Large intestine (tissue), 3 donors: Measurements from ENCODE around the gene SLC22A17. TPM values are rescaled to one million over a fixed set of nuclear protein-coding genes. Genes with fewer than 3 reads are reported as not detected.

Experiments used
- DNase-seq, 2 donors: peaks; one replicate each; pipeline versions ENCODE4 v3.0.0 to v3.0.0-alpha.2; 2013
- H3K27ac ChIP-seq: one replicate; pipeline ENCODE4 v1.5.1; 2013; ENCODE audit warnings: low read length
- H3K27me3 ChIP-seq: 2 replicates; pipeline ENCODE4 v1.6.1; 2013; ENCODE audit warnings: low read length; ENCODE audit not compliant: control insufficient read depth, insufficient read depth
- H3K36me3 ChIP-seq: 2 replicates; pipeline ENCODE4 v1.6.1; 2013; ENCODE audit warnings: low read length; ENCODE audit not compliant: control insufficient read depth, insufficient read depth
- H3K4me1 ChIP-seq: one replicate; pipeline ENCODE4 v1.6.1; 2013; ENCODE audit warnings: low read length; ENCODE audit not compliant: control insufficient read depth, insufficient read depth
- H3K4me3 ChIP-seq: one replicate; pipeline ENCODE4 v1.5.1; 2013; ENCODE audit warnings: low read length
- H3K9me3 ChIP-seq: one replicate; pipeline ENCODE4 v1.6.1; 2013; ENCODE audit warnings: mild to moderate bottlenecking, low read depth, low read length, moderate library complexity; ENCODE audit not compliant: control insufficient read depth
- WGBS: methylation state at CpG from one replicate; pipeline ENCODE4 v1.1.5; 2013; ENCODE audit warnings: low lambda C conversion rate; ENCODE audit not compliant: insufficient coverage; 5-methylcytosine and 5-hydroxymethylcytosine counted together
- polyA plus RNA-seq: library from polyadenylated mRNA; unstranded; fragments of 120-200 nt; gene quantifications from one replicate; pipeline ENCODE4 v1.2.1, GENCODE V29; 2013

Gene SLC22A17
- polyA plus RNA-seq, 1 donor, result 46.9 TPM

DNA sequence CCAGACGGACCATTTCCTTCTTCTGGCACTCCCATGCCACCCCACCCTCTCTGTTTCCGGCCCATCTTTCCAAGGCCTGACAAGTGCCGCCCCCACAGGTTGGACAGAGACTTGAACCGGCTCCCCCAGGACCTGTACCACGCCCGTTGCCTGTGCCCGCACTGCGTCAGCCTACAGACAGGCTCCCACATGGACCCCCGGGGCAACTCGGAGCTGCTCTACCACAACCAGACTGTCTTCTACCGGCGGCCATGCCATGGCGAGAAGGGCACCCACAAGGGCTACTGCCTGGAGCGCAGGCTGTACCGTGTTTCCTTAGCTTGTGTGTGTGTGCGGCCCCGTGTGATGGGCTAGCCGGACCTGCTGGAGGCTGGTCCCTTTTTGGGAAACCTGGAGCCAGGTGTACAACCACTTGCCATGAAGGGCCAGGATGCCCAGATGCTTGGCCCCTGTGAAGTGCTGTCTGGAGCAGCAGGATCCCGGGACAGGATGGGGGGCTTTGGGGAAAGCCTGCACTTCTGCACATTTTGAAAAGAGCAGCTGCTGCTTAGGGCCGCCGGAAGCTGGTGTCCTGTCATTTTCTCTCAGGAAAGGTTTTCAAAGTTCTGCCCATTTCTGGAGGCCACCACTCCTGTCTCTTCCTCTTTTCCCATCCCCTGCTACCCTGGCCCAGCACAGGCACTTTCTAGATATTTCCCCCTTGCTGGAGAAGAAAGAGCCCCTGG is 23.0 kb upstream of the SLC22A17 start:
- H3K4me1 ChIP-seq, result peaks cover 7% of the 10 kb centered on the region
- no peak for DNase-seq
- no peak overlapping the region for H3K27ac ChIP-seq
- H3K36me3 ChIP-seq, result no peaks in the 10 kb centered on the region
- WGBS, result no CpG with 5 or more reads among the region's 21 CpGs
- peaks cover 3% of the 10 kb centered on the region for H3K27me3 ChIP-seq
- no peak overlapping the region for H3K4me3 ChIP-seq
- H3K9me3 ChIP-seq, result no peaks in the 10 kb centered on the region

- WGBS, result no CpG with 5 or more reads among the region's 3 CpGs
- H3K27ac ChIP-seq, result no peak overlapping the region
- no peak overlapping the region for H3K4me3 ChIP-seq
- H3K4me1 ChIP-seq, result no peaks in the 10 kb centered on the region
- no peak for DNase-seq
- no peaks in the 10 kb centered on the region for H3K36me3 ChIP-seq
- H3K27me3 ChIP-seq, result peaks cover 3% of the 10 kb centered on the region
- H3K9me3 ChIP-seq, result no peaks in the 10 kb centered on the region
Observed at GRCh38 chr14:23373041-23373440, 20.4 kb upstream of the SLC22A17 start.

- no peaks in the 10 kb centered on the region for H3K4me1 ChIP-seq
- no peak for DNase-seq
Observed at GRCh38 chr14:23372509-23372908, 19.8 kb upstream of the SLC22A17 start, which contains the start of gene IL25. Gene IL25 (plus strand): TSS chr14:23372809.

GRCh38 chr14:23371865-23372264 is 19.2 kb upstream of the SLC22A17 start:
- H3K9me3 ChIP-seq, result no peaks in the 10 kb centered on the region
- H3K4me3 ChIP-seq, result no peak overlapping the region
- WGBS, result no CpG with 5 or more reads among the region's 1 CpG
- H3K27me3 ChIP-seq, result peaks cover 2% of the 10 kb centered on the region
- no peaks in the 10 kb centered on the region for H3K36me3 ChIP-seq
- DNase-seq, result no peak
- no peak overlapping the region for H3K27ac ChIP-seq
- peaks cover under 1% of the 10 kb centered on the region for H3K4me1 ChIP-seq

More at GRCh38 chr14:23372509-23372908, 19.8 kb upstream of the SLC22A17 start, which contains the start of gene IL25:
- WGBS, result 80% methylated on average over 1 of the region's 2 CpGs
- Histone ChIP-seq H3K27me3 (peaks cover 3% of the 10 kb centered on the region), H3K4me3 (no peak within 1 kb of the TSS), H3K36me3 (no peaks in the 10 kb centered on the region), H3K9me3 (no peaks in the 10 kb centered on the region), H3K27ac (no peak within 1 kb of the TSS)

DNA sequence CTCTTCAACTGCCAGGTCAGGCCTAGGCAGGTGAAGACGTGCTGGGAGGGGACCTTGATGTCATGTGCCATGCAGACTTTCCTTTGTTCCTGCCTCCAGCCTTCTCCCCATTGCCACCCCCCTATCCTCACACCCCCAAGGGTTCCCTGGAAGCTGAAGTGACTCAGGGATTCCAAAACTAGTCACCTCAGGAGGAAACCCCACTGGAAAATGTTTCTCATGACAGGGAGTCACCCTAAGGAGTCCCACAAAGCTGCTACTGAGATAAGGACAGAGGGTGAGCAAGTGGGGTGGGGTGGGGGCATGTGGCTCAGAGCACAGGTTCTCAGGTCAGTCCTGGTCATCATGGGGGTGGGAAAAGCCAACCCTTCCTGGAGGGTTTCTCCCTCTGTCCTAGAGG is 17.5 kb upstream of the SLC22A17 start:
- Histone ChIP-seq H3K36me3 (no peaks in the 10 kb centered on the region), H3K4me1 (peaks cover 3% of the 10 kb centered on the region), H3K4me3 (no peak overlapping the region), H3K9me3 (no peaks in the 10 kb centered on the region), H3K27ac (no peak overlapping the region), H3K27me3 (no peaks in the 10 kb centered on the region)
- DNase-seq, result no peak
- no CpG with 5 or more reads among the region's 1 CpG for WGBS

DNA sequence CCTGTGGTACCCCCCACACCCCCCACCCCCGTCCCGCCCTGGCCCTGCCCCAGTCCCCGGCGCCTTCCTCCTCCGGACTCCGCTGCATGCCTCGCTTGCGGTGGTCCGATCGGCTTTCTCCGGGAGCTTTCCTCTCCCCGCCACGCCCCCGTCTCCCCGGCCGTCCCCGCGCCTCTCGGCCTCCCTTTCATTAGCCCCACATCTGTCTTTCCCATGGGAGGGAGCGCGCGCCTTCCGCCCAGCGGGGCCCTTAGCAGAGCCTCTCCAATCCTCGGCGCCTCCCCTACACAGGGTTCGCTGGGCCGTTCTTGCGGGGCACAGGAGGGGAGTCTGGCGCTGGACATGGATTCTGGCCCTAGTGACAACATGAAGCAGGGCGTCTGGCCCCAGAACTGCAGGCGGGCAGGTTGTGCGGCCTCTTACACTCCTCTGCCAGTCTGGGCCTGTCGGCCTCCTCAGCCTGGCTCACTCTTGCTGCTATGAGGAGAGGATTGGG is 13.8 kb upstream of the SLC22A17 start:
- peak overlapping the region; percentile 2 for H3K4me3 ChIP-seq
- peak; percentile 54 to 78 for DNase-seq
- H3K9me3 ChIP-seq, result no peaks in the 10 kb centered on the region
- H3K36me3 ChIP-seq, result peaks cover 2% of the 10 kb centered on the region
- H3K27ac ChIP-seq, result peak overlapping the region; percentile 82
- WGBS, result no CpG with 5 or more reads among the region's 34 CpGs
- peaks cover 11% of the 10 kb centered on the region for H3K27me3 ChIP-seq
- peaks cover 10% of the 10 kb centered on the region for H3K4me1 ChIP-seq

DNA sequence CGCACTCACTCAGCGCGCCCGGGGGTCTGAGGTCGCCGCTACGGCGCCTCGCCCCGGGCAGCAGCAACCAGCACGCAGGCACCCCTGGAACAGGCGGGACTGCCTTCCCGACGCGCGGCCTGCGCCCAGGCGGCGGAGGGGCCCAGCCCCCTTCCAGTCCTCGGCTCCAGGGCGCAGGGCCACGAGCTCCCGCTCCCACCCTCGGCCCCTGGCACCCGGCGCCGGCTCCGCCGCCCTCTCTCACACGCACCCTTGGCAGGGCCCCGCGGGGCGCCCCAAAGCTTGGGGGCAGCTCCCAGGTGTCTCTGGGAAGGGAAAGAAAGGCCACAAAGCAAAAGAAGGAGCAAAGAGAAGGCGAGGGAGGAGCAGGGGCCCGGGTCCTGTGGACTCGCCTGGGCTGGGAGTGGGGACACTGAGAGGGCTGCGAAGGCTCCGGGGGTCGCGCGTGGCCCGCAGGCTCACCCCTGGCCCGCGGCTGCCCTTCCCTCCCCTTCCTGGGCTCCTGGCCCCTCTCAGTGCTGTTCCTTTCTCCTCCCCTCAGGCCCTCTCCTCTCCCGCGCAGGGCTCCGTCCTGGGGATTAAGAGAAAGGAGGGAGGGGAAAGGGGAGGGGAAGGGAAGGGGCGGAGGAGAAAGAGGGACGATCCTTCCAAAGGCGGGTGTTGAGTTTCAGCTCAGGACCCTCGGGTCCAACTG is 13.2 kb upstream of the SLC22A17 start:
- H3K27me3 ChIP-seq, result peaks cover 11% of the 10 kb centered on the region

GRCh38 chr14:23365036-23365731 is 12.5 kb upstream of the SLC22A17 start, which contains the start of gene EFS:
Gene EFS (minus strand): TSS chr14:23365172. CDS start chr14:23365025, 147 bp downstream.
- DNase-seq, result peak in 1 of 2 donors; percentile 69
- WGBS, result no CpG with 5 or more reads among the region's 74 CpGs
- peaks cover 3% of the 10 kb centered on the region for H3K36me3 ChIP-seq
- peaks cover 11% of the 10 kb centered on the region for H3K27me3 ChIP-seq
- H3K4me1 ChIP-seq, result peaks cover 10% of the 10 kb centered on the region
- peak within 1 kb of the TSS; percentile 87 for H3K27ac ChIP-seq
- H3K9me3 ChIP-seq, result no peaks in the 10 kb centered on the region
- peak within 1 kb of the TSS; percentile 56 for H3K4me3 ChIP-seq

More for the DNA sequence above, 13.2 kb upstream of the SLC22A17 start:
- Histone ChIP-seq H3K27ac (peak overlapping the region; percentile 87), H3K36me3 (peaks cover 2% of the 10 kb centered on the region), H3K4me3 (peak overlapping the region; percentile 56), H3K4me1 (peaks cover 10% of the 10 kb centered on the region), H3K9me3 (no peaks in the 10 kb centered on the region)
- WGBS, result no CpG with 5 or more reads among the region's 51 CpGs
- peak; percentile 51 to 83 for DNase-seq

GRCh38 chr14:23364164-23365035 is 11.7 kb upstream of the SLC22A17 start:
- peaks cover 8% of the 10 kb centered on the region for H3K36me3 ChIP-seq
- peak overlapping the region; percentile 51 for H3K27ac ChIP-seq
- peaks cover 11% of the 10 kb centered on the region for H3K27me3 ChIP-seq
- H3K4me1 ChIP-seq, result peaks cover 10% of the 10 kb centered on the region
- WGBS, result 42% methylated on average over 6 of the region's 21 CpGs
- H3K9me3 ChIP-seq, result no peaks in the 10 kb centered on the region
- DNase-seq, result peak in 1 of 2 donors; percentile 27
- peak overlapping the region; percentile 51 for H3K4me3 ChIP-seq
